HEK293T (cell line): ENCODE measurements around the gene GDPD5.

ENCODE experiments used
- CTCF ChIA-PET: fragments of 350-600 bp; formaldehyde crosslinking; extraction: SDS; loops from one replicate; lab custom pipeline; 2021; ENCODE audit warnings: antibody characterized with exemption, inconsistent platforms; lab: Yijun Ruan, JAX
- POLR2A ChIA-PET: fragments of 350-600 bp; formaldehyde crosslinking; extraction: SDS; loops from one replicate; lab custom pipeline; 2020; ENCODE audit warnings: antibody characterized with exemption, inconsistent platforms; lab: Yijun Ruan, JAX
- DNase-seq: peaks from one replicate; pipeline ENCODE4 v3.0.0; 2012; ENCODE audit warnings: mixed read lengths; ENCODE audit errors: extremely low spot score
- ARNT ChIP-seq: fragments of 450-650 bp; IDR thresholded peaks from 2 replicates; pipeline ENCODE4 v1.6.1; 2017; ENCODE audit warnings: mild to moderate bottlenecking
- BHLHE40 ChIP-seq: fragments of 450-650 bp; IDR thresholded peaks from 2 replicates; pipeline ENCODE4 v1.6.1; 2016; ENCODE audit warnings: mild to moderate bottlenecking, moderate library complexity, borderline replicate concordance
- CTBP1 ChIP-seq: fragments of 450-650 bp; IDR thresholded peaks from 2 replicates; pipeline ENCODE4 v1.6.1; 2016; ENCODE audit warnings: borderline replicate concordance
- ELF4 ChIP-seq: fragments of 450-650 bp; IDR thresholded peaks from 2 replicates; pipeline ENCODE4 v1.6.1; 2017; ENCODE audit warnings: antibody characterized with exemption
- FOXA1 ChIP-seq: fragments of 450-650 bp; IDR thresholded peaks from 2 replicates; pipeline ENCODE4 v1.6.1; 2016; ENCODE audit warnings: mild to moderate bottlenecking
- FOXK2 ChIP-seq: fragments of 450-650 bp; IDR thresholded peaks from 2 replicates; pipeline ENCODE4 v1.6.1; 2016; ENCODE audit warnings: mild to moderate bottlenecking
- FOXM1 ChIP-seq: fragments of 450-650 bp; IDR thresholded peaks from 2 replicates; pipeline ENCODE4 v1.6.1; 2017; ENCODE audit warnings: mild to moderate bottlenecking, borderline replicate concordance
- HDGF ChIP-seq: fragments of 450-650 bp; IDR thresholded peaks from 2 replicates; pipeline ENCODE4 v1.6.1; 2017; ENCODE audit warnings: antibody characterized with exemption, borderline replicate concordance
- L3MBTL2 ChIP-seq: fragments of 450-650 bp; conservative IDR thresholded peaks from 2 replicates; pipeline ENCODE4 v1.6.1; 2016; ENCODE audit warnings: mild to moderate bottlenecking
- LEF1 ChIP-seq: fragments of 450-650 bp; IDR thresholded peaks from 2 replicates; pipeline ENCODE4 v1.6.1; 2017; ENCODE audit warnings: mild to moderate bottlenecking, borderline replicate concordance
- NFRKB ChIP-seq: fragments of 450-650 bp; IDR thresholded peaks from 2 replicates; pipeline ENCODE4 v1.6.1; 2016; ENCODE audit warnings: mild to moderate bottlenecking, moderate library complexity
- SP1 ChIP-seq: fragments of 450-650 bp; IDR thresholded peaks from 2 replicates; pipeline ENCODE4 v1.6.1; 2017
- SUZ12 ChIP-seq: fragments of 450-650 bp; IDR thresholded peaks from 2 replicates; pipeline ENCODE4 v1.6.1; 2016; ENCODE audit warnings: mild to moderate bottlenecking
- TARDBP ChIP-seq: fragments of 450-650 bp; IDR thresholded peaks from 2 replicates; pipeline ENCODE4 v1.6.1; 2016
- ZNF384 ChIP-seq: fragments of 450-650 bp; IDR thresholded peaks from 2 replicates; pipeline ENCODE4 v1.6.1; 2016
- TF ChIP-seq, protein P1 (sequence below): fragments of 450-650 bp; IDR thresholded peaks from 2 replicates; pipeline ENCODE4 v1.6.1; 2016

Gene GDPD5

GRCh38 chr11:75504501-75504900, 21.2 kb downstream of the GDPD5 start:
- no peak for DNase-seq
- ChIA-PET POLR2A (no interaction called here), CTCF (no interaction called here)
- TF ChIP-seq ELF4 (no peak), LEF1 (no peak), FOXK2 (no peak), HDGF (no peak), CTBP1 (no peak), FOXM1 (no peak), ZNF384 (no peak)
- TF ChIP-seq, protein P1, sequence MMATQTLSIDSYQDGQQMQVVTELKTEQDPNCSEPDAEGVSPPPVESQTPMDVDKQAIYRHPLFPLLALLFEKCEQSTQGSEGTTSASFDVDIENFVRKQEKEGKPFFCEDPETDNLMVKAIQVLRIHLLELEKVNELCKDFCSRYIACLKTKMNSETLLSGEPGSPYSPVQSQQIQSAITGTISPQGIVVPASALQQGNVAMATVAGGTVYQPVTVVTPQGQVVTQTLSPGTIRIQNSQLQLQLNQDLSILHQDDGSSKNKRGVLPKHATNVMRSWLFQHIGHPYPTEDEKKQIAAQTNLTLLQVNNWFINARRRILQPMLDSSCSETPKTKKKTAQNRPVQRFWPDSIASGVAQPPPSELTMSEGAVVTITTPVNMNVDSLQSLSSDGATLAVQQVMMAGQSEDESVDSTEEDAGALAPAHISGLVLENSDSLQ, result no peak

GRCh38 chr11:75503531-75504099, 22.1 kb downstream of the GDPD5 start:
- CTCF ChIA-PET, result no interaction called here
- POLR2A ChIA-PET, result no interaction called here

GRCh38 chr11:75502138-75502537, 23.6 kb downstream of the GDPD5 start:
- ChIA-PET CTCF (no interaction called here), POLR2A (interaction anchor here (0.5 kb wide), 1 partner anchor 20 kb away, joined by 4 read pairs; no protein-coding TSS in a partner anchor)
- no peak for DNase-seq
- TF ChIP-seq FOXM1 (no peak), CTBP1 (no peak), LEF1 (no peak), HDGF (no peak), ARNT (no peak), TARDBP (no peak), ELF4 (no peak), NFRKB (no peak), SP1 (no peak), BHLHE40 (no peak), SUZ12 (no peak), FOXA1 (no peak), ZNF384 (no peak), L3MBTL2 (no peak)
- TF ChIP-seq, protein P1, result no peak

More at GRCh38 chr11:75503531-75504099, 22.1 kb downstream of the GDPD5 start:
- DNase-seq, result no peak
- TF ChIP-seq TARDBP, result no peak
- TF ChIP-seq CTBP1, result no peak
- TF ChIP-seq, protein P1, result no peak
- TF ChIP-seq FOXK2, result no peak
- TF ChIP-seq SP1, result no peak
- no peak for TF ChIP-seq L3MBTL2
- no peak for TF ChIP-seq ARNT
- TF ChIP-seq FOXA1, result no peak

DNA sequence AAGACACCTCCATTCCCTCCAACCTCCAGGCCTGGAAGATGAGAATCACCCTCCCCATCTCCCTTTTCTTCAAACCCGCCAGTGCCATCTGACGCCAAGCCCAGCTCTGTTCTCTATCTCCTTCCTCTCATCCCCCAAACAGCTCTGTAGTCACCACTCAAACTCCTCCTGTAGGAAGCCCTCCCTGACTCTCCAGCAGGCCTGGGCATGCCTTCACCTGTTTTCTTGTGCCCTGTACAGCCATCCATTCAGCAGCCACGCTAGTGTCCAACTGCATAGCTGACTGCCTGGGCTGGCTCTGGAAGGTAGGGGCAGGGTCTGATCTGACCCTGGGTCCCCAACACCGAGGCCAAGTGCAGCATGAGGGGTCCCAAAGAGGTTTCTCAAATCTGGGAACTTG, 25.0 kb downstream of the GDPD5 start:
- ChIA-PET CTCF (no interaction called here), POLR2A (no interaction called here)
- TF ChIP-seq L3MBTL2, result no peak
- no peak for TF ChIP-seq LEF1
- no peak for TF ChIP-seq SP1
- no peak for TF ChIP-seq FOXA1
- TF ChIP-seq ARNT, result no peak
- no peak for DNase-seq

- POLR2A ChIA-PET, result no interaction called here
- no peak for DNase-seq
- no peak for TF ChIP-seq LEF1
- CTCF ChIA-PET, result no interaction called here
Measured at GRCh38 chr11:75499423-75500190, 26.1 kb downstream of the GDPD5 start.

DNA sequence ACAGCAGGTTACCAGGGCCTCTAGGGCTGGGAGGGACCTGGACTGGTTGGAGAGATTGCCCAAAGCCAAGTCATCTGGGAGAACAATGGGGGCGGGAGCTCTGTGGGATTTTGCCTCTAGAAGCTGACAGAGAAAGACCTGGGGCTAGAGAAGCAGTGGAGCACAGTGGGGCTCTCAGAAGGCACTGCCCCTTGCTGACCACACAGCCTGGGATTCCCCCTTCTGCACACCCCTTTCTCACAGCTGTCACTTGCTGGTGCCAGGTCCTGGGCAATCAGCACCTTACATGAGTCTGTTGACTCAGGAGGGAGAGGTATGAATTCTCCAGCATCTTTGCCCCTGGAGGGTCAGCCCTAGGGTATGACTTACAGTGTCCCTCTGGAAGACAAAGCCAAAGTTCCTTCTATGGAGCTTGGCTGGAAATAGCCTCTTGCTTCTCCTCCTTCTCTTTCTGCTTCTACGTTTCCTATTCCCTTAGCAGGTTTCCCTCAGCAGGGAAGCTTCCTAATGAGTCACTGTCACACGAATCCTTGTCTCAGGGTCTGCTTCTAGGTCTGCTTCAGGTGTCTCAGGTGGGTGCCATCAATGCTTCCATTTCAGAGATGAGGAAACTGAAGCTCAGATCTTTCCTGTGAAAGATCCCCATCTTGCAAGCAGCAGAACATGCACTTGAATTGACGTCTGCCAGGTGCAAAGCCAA, 27.0 kb downstream of the GDPD5 start:
- CTCF ChIA-PET, result no interaction called here
- POLR2A ChIA-PET, result no interaction called here
- no peak for TF ChIP-seq ARNT
- no peak for TF ChIP-seq ELF4
- TF ChIP-seq, protein P1, result no peak
- no peak for TF ChIP-seq FOXA1
- TF ChIP-seq NFRKB, result no peak
- no peak for TF ChIP-seq ZNF384
- no peak for TF ChIP-seq BHLHE40
- TF ChIP-seq LEF1, result no peak
- TF ChIP-seq SP1, result no peak
- no peak for TF ChIP-seq FOXM1
- no peak for TF ChIP-seq TARDBP
- TF ChIP-seq CTBP1, result no peak
- no peak for DNase-seq
